Astrocyte of the cerebellum (primary cell): Measurements from ENCODE around the gene NINJ2.

ENCODE experiments used
- DNase-seq: peaks from one replicate; pipeline ENCODE4 v3.0.0-alpha.2; 2011; ENCODE audit warnings: low read depth
- H3K4me3 ChIP-seq: 2 replicates; pipeline ENCODE4 v1.5.1; 2011; ENCODE audit warnings: mild to moderate bottlenecking, low read depth, low read length, moderate library complexity
- in situ Hi-C: cut with HindIII; loops from 2 replicates; pipeline ENCODE4 v1.10.0; 2017; ENCODE audit warnings: low sequenced_read_pairs
- TF ChIP-seq, protein P1 (sequence below): IDR thresholded peaks from 2 replicates; pipeline ENCODE4 v1.5.1; 2012; ENCODE audit warnings: low read length, low read depth, moderate library complexity, mild to moderate bottlenecking; ENCODE audit errors: missing control alignments

NINJ2 gene

DNA sequence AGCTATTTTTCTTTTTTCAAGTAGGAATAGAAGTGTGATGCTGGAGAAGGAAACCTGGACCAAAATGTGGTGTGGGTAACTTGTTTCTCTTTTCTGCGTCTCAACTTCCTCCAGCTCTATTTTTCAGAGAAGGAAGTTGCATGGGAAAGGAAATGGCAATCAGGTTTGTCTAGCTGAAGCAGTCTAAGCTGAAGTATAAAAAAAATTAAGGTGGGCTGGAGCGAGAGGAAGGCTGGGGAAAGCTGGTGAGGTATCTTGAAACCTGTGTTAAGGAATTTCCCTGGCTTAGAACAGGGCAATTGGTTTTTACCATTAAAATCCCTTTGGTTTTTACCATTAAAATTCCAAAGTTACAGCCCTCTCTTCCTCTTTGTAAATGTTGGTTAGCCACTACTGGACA is 34.2 kb upstream of the NINJ2 start:
- no peak overlapping the region for H3K4me3 ChIP-seq
- DNase-seq = no peak
- in situ Hi-C loops = no loop called here
- TF ChIP-seq, protein P1, sequence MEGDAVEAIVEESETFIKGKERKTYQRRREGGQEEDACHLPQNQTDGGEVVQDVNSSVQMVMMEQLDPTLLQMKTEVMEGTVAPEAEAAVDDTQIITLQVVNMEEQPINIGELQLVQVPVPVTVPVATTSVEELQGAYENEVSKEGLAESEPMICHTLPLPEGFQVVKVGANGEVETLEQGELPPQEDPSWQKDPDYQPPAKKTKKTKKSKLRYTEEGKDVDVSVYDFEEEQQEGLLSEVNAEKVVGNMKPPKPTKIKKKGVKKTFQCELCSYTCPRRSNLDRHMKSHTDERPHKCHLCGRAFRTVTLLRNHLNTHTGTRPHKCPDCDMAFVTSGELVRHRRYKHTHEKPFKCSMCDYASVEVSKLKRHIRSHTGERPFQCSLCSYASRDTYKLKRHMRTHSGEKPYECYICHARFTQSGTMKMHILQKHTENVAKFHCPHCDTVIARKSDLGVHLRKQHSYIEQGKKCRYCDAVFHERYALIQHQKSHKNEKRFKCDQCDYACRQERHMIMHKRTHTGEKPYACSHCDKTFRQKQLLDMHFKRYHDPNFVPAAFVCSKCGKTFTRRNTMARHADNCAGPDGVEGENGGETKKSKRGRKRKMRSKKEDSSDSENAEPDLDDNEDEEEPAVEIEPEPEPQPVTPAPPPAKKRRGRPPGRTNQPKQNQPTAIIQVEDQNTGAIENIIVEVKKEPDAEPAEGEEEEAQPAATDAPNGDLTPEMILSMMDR = no peak

DNA sequence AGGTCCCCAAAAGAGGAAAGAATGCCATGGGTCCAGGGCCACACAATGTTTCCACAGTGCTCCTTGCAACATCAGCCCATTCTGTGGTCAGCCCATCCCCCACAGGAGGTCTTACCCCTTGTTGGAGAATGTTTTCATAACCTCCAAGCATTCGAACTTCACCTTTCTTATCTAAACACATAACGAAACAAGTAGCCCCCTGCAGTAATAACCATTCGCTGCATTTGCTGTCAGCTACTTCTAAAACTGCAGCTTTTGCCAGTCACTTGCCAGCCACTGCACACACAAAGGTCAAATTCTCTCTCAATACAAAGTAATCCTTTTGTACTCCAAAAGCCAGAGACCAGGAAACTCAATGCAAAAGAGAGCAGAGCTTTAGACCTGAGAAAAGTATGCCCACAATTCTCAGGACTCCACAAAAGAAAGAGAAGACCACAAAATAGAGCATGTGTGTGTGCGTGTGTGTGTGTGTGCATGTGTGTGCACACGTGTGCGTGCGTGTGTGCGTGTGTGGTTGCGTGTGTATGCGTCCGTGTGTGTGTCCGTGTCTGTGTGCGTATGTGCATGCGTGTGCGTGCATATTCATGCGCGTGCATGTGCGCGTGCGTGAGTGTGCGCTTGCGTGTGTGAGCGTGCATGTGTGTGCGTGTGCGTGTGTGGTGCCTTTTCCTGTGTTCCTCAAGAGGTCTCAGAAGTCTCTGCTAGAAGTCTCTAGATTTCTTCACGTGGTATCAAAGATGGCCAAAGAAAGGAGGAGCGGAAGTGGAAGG is 31.7 kb upstream of the NINJ2 start:
- TF ChIP-seq, protein P1 = no peak
- DNase-seq = no peak
- no peak overlapping the region for H3K4me3 ChIP-seq
- in situ Hi-C loops = no loop called here

DNA sequence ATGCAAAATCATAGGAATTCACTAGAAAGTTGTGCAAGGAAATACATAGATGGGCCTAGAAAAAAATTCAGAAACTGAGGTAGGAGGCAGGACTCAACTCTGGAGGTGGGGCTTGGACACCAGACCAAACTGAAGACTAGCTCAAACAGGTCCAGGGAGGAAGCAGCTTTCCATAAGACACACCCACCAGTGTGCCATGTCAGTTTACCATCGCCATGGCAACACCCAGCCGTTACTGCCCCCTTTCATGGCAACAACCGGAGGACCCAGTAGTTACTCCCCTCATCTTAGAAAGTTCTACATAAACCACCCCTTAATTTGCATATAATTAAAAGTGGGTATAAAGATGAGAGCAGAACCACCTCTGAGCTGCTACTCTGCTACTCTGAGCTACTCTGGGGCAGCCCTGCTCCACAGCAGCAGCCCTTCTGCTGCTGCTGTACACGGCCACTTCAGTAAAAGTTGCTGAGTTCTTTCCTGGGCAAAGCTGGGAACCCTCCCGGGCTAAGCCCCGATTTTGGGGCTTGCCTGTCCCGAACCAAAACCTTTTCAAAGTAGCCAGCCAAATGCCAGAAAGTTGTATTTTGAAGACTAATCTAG is 30.8 kb upstream of the NINJ2 start:
- no peak overlapping the region for H3K4me3 ChIP-seq
- no peak for DNase-seq
- TF ChIP-seq, protein P1 = no peak
- in situ Hi-C loops = no loop called here

DNA sequence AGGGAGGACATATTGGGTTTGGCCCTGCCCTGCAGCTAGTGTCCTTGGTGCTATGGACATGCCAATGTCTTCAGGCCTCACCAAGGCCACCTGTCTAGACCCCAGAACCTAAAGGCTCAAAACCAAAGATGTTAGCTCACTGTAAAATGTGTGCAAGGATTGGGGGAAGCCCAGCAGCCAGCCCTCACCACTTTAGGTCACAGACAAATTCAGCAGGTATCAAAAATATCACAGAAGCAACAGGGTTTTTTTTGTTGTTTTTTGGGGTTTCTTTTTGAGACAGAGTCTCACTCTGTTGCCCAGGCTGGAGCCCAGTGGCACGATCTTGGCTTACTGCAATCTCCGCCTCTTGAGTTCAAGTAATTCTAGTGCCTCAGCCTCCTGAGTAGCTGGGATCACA is 29.0 kb upstream of the NINJ2 start:
- in situ Hi-C loops = no loop called here
- no peak overlapping the region for H3K4me3 ChIP-seq
- no peak for DNase-seq
- TF ChIP-seq, protein P1 = no peak

DNA sequence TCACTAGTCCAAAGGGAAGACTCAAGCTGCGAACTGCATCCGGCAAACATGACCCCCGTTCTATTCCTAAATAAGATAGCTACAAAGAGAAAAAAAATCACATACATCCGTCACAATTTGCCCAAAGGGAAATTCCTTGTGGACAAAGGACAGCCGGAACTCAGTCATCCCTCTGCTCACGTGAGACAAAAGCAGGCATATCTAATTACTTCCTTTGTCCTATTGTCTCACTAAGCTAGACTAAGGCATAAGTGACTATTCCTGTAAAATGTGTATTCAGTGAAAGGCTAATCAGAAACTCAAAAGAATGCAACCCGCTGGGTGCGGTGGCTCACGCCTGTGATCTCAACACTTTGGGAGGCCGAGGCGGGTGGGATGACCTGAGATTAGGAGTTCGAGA is 27.2 kb upstream of the NINJ2 start:
- DNase-seq = no peak
- in situ Hi-C loops = no loop called here
- TF ChIP-seq, protein P1 = no peak
- H3K4me3 ChIP-seq = no peak overlapping the region

DNA sequence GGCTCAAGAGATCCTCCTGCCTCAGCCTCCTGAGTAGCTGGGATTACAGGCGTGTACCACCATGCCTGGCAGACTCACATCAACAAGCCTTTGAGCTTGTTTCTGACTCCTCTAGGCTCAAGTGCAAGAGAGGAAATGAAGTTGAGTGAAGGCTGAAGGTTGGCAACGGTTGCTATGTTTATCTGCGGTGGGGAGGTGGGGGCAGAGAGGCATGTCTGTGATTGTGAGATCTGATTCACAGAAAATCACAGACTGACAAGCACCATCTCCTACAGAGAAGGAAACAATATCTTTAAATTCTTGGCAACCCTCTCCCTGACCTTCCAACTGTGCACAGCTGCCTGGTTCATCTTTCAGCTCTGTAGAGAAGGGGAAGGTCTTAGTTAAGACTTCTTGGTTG is 22.1 kb upstream of the NINJ2 start:
- TF ChIP-seq, protein P1 = no peak
- in situ Hi-C loops = no loop called here
- H3K4me3 ChIP-seq = no peak overlapping the region
- peak; percentile 71 for DNase-seq
